HG03103 (cell line): ENCODE data around the gene NEK6.

Experiments
- ATAC-seq: cut with Tn5 transposase; IDR thresholded peaks from one replicate; pipeline ENCODE4 v1.9.1; 2021; ENCODE audit warnings: low read depth; ENCODE audit not compliant: unreplicated experiment

NEK6 gene

DNA sequence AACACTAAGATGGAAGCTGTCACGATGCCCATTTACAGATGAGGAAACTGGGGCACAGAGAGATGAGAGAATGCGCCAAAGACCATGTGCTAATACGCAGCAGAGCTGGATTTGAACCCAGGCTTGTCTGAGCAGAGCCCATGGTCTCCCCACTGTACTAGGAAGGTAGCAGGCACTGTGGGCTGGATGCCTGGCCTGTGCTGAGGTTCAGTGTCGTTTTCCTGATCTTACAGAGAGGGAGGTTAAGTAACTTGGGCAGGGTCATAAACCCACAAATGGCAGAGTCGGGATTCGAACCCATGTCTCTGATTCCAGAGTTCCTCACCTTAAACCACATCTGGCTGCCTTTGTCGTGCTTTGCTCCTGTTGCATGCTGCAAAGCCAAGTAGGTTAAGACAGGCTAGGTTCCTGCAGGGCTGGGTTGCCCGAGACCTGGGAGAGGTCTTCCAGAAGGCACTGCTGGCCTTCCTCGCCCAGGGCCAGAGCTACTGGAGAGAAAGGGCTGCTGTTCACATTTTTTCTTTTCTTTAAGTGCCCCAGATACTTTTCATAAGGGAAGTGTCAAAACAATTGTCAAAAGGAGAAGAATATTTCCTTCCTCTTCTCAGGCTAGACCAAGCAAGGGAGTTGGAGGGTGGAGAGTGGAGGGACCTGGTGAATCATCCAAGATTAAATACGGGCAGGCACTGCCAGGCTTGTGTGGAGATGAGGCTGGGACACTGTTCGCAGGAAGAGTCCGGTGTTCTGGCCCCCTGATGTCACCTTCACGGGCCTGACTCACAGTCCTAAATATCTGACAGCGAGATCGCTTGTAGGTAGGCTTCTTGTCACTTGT, 3.2 kb downstream of the NEK6 start:
- no peak for ATAC-seq

DNA sequence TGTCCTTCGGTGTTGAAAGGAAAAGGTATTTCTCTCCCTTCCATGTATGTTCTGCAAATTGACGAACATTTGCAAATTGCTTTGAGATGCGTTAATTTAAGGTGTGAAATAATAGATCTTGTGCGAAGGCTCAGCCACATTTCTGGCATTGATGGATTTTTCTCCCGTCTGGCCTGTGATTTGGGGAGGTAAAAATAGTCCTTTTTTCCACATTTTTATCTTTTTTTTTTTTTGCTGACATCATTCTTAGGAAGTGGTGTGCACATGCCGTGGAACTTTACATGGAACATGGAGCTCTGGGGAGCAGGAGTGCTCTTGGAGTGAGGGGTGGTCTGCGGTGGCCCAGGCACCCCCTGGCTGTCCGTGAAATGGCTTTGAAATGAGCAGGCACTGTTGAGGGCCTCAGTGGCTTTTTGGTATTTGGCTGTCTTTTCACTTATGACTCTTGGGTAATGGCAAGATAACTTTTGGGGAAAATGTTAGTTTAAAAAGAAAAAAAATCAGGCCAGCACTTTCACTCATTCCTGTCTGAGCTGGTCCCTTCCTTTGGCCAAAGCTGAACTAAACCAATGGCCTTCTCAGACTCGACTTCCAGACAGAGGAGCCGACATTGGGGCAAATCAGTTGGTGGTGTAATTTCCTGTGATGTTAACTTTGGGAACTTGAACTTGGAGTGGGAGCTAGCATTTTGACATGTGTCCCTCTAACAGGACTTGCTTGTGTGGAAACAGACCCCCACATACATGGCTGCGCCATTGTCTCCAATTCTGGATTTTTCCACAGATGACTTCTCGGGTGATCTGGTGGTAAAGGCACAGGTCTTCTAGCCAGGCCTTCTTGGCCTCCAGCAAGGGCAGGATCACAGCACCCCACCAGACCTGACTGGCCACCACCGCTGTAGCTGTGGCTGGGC, 4.2 kb downstream of the NEK6 start:
- ATAC-seq = no peak

DNA sequence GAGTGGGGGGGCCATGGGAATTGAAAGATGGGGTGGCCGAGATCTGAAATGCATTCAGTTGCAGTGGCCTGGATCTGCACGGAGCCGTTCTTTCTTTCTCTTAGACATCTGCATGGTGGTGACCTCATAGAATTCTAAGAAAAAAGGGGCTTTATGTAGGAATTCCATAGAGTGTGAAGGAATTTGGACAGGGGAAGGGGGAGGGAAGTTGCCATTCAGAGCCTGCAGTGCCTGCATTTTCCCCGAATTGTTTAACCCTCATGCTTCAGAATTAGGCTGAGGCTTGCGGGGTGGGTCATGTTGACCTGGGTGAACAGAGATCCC, 4.9 kb downstream of the NEK6 start:
- ATAC-seq = no peak

DNA sequence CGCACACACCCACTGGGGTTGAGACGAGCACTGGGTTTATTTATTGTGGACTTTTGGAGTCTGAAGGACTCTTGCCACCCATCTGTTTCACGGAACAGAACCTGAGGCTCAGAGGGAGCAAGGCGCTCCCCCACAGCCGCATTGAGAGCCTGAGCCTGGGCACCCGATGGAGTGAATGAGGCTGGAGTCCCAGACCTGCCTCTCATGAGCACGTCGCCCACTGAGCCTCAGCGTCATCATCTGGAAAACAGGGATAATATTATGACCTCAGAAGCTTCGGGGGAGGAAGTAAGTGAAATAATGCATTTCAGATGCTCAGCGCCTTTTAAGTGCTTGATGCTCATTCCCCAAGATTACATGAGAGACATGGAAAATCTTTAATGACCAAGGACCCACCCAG, 5.5 kb downstream of the NEK6 start:
- no peak for ATAC-seq

DNA sequence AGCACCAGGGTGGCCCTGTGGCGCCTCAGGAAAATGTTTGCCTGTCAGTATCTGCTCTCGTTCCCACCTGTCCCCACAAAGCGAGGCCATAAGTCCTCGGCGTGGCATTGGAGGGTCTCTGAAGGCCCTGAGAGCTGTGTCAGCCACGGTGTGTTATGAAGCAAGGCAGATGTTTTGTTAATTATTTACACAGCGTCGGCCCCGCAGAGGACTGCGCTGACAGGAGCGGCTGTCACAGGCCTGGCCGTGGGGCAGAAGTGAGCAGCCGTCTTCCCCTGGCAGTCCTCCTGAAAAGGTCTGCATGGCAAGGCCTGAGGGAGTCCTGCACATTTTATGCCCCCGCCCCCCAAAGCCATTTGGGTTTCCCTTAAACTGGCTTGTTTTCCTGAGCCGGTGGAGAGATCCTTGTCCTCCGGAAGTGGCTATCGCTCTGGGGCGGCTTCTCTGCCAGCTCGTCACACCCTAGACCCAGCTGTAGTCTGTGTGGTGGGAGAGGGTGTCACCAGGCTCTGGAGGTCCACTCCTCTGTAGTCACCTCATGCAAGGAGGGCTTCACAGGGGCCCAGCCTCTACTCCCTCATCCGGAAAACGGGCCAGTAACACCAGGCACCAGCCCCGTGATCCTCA, 6.2 kb downstream of the NEK6 start:
- no peak for ATAC-seq

DNA sequence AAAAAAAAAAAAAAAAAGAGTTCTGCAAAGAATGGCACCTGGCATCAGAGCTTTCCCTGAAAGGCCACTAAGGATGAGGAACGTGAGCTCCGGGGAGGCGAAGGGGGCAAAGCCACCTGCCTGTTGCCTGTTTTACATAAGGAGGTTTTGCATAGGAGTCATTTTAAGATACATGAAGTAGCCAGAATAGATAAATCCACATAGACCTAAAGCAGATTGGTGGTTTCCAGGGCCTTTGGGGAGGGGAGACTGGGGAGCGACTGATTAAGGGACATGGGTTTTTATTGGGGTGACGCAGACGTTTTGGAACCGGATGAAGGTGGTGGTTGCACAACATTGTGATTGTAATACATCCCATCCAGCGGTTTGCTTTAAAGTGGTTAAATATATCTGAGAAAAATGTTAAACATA, 7.1 kb downstream of the NEK6 start:
- ATAC-seq = peak; percentile 56

DNA sequence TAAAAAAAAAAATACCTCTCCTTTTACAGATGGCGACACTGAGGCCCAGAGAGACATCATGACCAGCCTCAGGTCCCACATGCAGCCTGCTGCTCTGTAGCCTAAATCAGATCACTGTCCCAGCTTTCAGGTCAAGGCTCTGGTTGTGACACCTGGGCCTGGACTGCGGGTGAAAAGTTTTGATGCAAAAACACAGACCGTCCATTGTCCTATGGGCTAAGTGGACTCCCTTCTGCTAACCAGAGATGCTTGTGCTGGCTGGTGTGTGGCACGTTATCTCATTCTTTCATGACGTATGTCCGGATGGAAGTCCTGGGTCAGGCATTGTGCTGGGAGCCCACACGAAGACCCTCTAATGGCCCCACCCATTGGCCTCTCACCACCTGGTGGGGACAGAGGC, 7.8 kb downstream of the NEK6 start:
- no peak for ATAC-seq

DNA sequence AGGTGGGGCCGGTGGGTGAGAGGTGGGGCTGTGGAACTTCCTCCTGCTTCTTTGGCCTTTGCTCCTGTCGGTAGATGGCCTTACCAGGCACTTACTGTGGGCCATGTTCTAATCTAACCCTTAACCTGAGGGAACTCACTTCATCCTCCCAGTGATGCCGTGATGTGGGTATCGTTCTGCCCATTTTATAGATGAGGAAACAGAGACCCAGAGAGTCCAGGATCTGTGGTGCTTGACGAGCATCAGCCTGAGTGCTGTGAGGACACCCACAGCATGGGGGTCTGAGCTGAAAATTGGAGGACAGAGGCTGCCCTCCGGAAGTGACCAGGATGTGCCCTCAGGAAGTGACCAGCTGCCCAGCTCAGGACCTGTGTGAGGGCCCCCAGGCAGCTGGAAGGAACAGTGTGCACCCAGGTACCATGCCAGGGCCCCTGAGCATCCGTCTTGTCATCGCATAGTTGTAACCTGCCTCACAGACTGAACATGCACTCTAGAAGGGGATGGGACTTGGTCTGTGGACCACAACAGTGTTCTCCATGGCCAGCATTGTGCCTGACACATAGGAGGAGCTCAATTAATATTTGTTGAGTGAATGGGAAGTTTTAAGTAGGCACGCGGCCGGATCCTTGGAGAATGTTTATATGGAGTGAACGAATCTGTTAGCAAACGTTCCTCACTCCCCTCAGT, 8.5 kb downstream of the NEK6 start:
- ATAC-seq = no peak

DNA sequence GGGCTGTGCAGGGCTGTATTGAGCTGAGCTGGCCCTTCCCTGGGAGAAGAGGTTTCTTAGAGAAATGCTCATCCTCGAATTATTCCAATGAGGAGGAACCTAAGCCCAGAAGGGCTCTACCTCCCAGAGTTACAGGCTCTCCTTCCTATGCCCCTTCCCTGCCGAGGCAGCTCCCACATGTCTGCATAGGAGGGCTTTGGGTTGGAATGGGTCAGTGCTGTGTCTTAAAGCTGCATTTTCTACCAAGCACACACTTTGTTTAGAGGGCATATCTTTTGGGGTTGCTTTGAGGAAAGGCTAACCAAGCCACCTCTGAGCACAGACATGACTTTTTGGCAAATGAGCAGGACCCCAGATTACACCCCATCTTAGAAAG, 9.1 kb downstream of the NEK6 start:
- no peak for ATAC-seq

DNA sequence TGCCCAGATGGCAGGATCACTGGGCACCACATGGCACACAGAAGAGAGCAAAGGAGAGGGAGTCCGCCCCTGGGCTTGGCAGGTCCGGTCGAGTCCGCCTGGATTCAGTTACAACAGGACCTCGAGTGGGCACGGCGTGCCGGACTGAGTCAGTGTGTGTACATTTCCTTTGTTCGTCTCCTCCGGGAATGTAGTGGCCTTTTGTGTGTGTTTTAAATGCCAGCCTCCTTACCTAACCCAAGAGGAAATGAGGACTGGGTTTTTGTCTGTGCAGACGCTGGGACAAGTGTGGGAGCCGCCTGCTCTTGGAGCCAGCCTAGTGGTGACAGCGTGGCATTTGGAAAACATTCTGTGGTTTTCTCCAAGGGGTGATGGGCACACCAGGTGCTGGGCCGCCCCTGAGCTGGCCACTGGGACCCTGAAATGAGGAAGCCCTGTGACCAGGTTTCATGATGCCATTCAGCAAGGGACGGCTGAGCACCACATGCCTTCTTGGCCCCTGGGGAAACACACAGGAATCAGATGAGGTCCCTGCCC, 9.6 kb downstream of the NEK6 start:
- no peak for ATAC-seq

DNA sequence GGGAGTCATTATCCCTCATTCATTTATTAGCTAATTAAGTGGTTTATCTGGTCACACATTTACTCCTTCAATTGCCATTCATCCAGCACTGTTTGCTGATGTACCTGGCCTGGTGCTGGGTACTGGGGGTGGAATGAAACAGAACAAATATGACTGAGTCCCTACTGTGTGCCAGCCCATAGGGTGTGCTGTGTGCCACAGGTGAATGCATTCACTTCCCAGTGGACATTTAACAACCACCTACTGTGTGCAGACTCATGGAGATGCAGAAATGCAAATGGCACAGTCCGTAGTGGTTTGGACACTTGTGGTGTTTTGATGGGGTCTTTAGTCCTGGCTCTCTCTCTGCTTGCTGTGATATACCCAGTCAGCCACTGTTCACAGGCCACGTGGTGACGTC, 10.5 kb downstream of the NEK6 start:
- ATAC-seq = no peak

DNA sequence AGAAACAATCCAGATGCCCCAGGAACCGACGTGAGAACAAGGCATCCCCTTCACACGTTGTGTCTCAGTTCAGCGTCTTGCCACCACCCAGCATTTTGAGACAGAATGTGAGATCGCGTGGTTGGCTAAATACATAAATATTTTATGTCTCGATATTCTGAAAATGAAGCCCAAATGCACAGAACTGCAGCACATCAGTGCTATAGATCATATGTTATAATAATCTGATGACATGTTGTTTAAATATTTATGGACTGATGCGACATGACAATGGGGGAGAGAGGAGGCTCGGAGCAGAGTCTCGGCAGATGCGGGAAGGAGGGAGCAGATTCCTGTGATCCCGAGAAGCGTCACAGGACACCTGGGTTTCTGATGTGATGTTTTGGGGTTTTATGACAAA, 10.9 kb downstream of the NEK6 start:
- ATAC-seq = no peak

DNA sequence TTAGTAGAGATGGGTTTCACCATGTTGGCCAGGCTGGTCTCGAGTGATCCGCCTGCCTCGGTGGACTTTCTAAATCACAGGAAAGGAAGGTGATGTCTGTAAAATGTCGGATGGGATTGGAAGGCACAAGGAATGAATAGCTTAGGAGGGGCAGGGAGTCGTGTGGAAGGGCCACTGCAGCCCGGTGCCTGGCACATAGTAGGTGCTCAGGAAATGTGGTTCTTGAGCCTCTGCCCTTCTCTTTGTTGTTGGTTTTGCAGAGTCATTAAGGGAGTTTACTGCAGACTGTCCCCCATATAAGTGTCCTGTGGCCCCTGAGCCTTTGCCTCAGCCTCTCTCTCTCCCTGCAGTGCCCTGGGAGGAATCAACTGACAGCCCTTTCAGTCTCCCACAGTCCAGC, 11.8 kb downstream of the NEK6 start:
- no peak for ATAC-seq

DNA sequence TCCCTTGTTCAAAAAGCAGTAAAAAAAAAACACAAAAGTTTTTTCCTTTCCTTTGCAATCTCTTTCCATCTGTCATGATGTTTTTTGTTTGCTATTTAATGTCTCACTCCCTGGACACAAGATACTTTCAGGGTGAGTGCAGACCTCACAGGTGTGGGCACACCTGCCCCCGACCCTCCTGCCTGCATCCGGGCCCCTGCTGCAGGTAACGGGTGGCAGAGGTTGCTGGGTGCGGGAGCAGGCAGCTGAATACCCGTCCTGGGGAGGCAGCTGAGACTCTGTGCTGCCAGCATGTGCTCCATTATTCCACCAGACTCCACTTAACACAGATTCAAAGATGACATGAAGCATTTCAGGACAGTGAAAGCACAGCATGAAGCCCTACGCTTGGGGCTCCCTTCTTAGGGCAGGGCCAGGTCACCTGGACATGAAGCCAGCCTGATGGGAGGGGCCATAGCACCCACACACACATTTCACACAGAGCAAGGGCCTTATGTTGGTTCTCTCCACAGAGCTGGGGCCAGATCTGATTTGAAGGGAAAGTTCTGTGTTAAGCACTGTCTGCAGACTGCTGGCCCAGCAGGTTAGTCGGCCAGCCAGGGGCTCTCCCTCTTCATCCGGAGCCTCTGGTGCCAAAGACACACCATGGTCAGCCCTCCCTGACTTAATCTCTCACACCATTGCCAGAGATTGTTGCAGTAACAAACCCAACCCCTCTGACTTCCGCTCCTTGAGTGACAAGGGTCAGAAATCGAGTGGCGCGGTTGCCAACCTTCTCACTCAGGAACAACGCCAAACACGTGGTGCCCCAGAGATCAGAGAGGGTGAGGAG, 13.0 kb downstream of the NEK6 start:
- ATAC-seq = no peak

DNA sequence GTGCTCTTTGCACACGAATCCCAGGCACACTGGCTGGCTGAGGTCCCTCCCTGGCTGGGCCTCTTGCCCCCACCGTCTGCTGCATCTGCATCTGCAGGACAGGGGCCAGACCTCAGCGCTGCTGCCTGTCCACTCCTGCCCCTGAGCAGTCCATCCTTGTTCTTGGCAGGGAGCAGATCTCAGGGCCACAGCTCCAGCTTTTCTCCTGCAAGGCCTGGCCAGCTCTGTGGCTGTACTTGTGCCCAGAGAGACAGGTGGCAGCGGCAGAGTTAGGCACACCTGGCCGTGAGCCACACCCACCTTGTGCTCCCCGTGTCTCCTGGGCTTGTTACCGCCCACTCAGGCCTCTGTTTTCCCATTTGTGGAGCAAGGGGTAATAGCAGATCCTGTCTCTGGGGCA, 13.9 kb downstream of the NEK6 start:
- no peak for ATAC-seq

DNA sequence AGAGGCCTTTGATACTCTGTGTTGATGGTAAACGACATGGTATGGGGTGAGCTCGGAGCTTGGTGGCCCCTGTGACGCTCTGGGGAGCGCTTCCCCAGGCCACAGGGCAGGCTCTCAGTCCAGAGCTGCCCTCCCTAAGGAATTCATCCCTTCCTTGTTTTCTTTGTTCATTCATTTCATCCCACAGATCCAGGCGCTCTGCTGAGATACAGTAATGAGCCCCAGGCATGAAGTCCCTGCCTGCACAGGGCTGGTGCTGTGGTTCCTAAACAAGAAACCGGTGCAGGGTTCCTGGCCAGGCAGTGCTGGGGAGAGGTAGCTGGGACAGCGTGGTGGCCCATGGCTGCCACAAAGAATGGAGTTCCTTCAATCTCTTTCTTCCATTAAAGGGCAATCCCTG, 14.4 kb downstream of the NEK6 start:
- no peak for ATAC-seq

DNA sequence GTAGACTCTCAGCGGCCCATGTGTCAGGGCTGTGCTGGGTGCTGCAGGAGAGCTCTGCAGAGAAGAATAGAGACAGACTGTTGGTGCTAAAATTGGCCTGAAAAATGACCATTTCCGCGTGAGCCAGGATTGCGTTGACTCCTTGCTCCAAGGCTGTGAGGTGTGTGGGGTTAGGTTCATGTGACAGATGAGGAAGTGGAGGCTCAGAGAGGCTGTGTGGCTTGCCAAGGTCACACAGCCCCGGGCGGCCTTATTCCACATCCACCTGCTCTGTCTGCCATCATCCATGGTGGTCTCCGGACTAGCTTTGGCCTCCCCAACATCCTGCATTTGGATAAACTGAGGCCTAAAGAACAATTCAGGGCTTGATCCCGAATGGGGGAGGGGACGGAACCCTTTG, 15.2 kb downstream of the NEK6 start:
- ATAC-seq = no peak

DNA sequence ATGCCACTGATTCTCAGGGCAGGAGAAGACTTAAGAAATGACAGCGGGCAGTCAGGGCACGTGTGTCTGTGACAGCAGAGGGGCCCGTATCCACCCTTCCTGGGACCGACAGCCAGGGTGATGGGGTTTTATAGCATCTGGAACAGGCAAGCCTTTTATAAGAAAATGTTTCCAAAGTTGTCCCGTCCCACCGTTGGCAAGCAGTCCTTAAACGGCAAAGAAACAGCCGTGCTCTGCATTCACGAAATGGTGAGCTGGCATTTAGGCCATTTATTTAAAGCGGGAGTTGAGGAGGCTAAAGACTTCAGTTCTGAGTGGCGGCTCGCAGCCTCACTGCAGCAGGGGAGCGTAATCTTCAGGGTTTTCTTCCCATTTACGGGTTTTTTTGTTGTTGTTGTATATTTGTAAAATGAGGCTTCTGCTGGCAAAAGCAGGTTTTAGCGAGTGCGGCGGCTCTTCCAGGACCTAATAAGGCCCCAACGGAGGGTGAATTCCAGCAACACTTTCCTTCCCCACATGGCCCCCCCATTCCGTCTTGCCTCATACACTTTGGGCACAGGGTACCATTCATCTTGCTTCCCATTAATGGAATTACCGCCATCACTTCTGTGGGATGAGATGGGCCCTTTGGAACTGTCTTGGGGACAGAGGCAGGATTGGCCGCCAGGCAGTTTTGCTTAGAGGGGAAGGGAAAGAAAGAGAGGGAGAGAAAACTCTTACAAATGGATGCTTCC, 15.8 kb downstream of the NEK6 start:
- ATAC-seq = no peak

DNA sequence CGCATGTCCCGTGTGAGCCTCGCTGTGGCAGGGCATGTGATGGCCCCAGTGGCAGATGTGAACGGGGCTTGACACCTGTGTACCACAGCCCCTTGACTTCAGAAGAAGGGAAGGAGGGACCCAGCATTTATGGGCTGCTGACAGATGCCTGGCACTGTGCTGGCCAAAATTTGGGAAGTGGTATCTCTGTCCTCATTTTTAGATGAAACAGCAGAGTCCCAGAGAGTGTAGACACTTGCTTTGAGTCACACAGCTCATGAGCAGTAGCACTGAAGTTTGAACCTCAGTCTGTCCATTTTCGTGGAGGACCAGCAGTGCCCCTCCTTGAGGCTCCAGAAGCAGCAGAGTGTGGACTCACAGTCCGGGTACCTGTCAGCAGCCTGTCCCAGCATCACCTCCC, 16.5 kb downstream of the NEK6 start:
- ATAC-seq = no peak
